HG02885 (cell line): Measurements from ENCODE around the gene MPPED1.

Experiments
- ATAC-seq: cut with Tn5 transposase; IDR thresholded peaks from one replicate; pipeline ENCODE4 v1.9.1; 2021; ENCODE audit warnings: mild to moderate bottlenecking; ENCODE audit not compliant: unreplicated experiment, poor library complexity

MPPED1 gene

DNA sequence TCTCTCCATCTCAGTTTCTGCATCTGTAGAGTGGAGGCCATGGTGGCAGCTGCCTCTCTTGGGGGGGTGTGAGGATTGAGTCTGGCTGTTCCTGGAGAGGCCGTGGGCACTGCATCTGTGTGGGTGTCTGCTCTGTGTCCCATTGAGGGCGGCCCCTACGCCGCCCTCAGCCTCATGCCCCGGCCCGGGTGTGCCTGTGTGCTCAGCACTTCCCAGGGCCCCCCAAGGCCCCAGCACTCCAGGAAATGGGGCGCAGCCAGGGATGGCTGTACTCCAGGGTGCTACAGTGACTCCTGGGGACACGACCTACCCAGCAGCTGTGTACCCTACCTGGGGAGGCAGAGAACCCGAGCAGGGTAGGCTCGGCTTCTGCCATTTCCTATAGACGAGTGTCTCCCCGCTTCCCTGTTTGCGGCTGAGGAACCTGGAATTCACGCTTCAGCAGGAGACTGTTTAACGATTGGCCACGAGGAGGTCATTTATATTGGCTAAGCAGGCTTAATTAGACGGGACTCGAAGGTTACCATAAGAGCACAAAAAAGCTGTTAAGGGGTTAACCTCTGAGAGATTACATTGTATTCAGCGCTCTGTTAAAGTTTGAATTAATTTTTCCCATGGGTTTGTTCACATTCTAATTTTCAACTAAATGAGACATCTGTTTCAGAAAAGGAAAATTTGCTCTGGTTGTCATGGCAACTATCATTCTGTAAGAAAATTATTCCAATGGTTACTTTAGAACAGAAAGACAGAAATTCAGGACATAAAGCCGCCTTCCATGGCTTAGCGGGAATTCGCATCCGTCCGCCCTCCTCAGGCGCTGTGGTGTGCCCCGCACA is 76.4 kb downstream of the MPPED1 start:
- ATAC-seq = no peak

DNA sequence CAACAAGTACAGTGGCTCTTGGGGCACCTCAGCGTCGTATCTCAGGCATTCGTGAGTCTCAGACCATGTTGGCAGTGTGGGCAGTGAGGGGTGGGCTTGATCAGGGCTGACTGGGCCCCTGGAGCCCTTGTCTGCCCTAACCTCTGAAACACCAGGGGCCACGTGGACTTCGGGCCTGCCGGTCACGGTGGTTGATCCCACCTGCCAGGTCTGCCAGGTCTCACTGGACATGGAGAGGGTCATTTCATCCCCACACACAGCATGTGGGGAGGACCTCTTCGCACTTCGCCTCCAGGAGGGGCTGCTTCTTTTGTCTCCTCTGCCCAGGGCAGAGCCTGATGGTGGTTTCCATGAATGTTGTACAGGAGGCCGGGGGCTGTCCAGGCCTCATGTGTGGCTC is 77.1 kb downstream of the MPPED1 start:
- ATAC-seq = no peak

DNA sequence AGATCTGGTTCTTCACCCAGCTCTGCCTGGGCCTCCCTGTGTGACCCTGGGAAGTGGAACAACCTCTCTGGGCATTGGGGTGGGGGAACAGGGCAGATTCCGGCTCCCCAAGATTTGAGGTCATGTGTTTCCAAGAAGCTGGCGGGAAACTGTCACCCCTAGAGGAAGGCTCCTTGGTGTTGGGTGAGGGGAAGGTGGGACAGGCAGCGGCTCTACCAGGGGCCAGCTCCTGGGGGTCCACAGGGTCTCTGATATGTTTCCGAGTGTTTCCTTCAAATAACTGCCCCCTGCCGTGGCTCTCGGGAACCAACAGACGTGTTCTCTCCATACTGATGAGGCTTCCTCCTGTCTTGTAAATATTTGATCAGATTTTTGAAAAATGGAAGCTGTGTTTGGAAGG is 78.5 kb downstream of the MPPED1 start:
- no peak for ATAC-seq

DNA sequence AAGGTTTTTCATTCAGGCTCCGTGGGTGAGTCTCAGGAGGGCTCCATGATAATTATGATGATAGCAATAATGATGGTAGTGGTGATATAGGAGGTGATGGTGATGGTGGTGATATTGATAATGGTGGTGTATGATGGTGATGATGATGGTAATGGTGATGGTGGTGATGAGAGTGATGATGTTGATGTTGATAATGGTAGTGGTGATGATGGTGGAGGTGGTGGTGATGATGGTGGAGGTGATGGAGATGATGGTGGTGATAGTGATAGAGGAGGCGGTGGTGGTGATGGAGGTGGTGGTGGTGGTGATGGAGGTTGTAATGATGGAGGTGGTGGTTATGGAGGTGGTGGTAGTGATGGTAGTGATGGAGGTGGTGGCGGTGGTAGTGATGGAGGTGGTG is 79.4 kb downstream of the MPPED1 start:
- ATAC-seq = no peak

DNA sequence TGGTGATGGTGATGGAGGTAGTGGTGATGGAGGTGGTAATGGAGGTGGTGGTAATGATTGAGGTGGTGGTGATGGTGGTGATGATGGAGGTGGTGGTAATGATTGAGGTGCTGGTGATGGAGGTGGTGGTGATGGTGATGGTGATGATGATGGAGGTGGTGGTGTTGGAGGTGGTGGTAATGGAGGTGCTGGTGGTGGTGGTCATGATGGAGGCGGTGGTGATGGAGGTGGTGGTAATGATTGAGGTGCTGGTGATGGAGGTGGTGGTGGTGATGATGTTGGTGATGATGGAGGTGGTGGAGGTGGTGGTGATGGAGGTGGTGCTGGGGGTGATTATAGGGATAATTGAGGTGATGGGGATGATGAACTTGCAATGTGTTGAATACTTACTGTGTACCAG is 79.9 kb downstream of the MPPED1 start:
- no peak for ATAC-seq

DNA sequence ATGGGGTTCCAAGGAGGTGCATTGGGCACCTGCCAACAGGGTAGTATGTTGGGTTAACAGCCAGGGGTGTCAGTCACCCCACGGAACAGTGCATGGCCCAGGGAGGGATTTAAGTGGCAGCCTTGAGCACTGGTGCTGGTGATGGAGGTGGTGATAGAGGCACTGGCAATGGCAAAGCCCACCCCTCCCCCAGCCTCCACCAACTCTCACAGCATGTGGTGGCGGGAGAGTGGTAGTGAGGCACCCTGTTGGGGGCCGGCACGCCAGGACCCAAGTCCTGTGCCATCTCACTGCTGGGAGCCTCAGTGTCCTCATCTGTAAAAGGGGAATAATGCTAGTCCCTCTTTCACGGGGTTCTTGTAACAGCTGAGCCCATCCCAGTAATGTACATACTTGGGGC is 81.5 kb downstream of the MPPED1 start:
- ATAC-seq = no peak

DNA sequence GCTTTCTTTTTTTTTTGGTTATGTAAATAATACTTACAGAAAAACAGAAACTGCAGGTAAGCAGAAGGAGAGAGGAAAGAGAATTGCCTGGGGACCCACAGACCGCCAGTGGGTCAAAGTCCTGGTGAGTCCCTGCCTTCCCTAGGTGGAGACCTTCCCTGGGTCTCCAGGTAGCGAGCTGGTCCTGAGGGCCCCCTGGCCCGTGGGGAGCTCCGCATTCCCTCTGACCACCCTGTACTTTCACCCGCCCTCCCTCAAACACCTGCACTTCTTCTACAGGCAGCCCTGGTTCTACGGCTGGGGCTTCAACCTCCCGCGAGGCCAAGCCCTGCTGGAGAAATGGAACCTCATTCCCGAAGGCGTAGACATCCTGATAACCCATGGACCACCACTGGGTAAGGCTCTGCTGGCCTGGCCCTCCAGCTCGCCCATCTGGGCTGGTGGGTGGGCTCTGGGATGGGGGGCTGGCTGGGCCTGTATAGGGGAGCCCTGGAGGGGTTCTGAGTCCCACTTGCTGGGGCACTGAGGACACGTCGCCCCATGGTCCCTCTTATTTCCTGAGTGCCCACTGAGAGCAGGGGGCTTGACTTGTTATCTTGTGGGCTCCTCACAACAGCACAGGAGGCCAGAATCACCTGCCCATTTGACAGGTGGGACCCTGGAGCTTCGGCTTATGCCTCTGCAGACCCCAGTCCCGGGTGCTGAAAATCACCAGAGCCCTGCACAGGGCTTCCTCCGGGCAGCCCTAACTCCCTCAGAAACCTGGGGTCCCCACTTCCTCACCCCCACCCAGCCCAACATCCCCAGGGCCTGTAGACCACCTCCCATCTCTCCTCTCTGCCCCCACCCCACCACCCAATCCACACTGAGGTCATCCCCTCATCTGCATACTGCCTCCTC is 86.4 kb downstream of the MPPED1 start:
- no peak for ATAC-seq

DNA sequence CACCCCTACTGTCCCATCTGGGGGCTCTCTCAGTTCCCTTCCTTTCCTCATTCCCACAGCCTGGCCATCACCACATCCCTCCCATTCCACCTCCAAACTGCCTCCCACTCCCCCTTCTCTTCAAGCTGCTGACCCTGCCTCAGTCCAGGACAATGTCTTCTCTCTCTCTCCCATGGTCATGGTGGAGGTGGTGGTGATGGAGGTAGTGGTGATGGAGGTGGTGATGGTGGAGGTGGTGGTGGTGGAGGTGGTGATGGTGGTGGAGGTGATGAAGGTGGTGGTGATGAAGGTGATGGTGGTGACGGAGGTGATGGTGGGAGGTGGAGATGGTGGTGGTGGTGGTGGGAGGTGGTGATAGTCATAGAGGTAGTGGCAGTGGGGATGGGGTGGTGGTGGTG is 87.0 kb downstream of the MPPED1 start:
- no peak for ATAC-seq

DNA sequence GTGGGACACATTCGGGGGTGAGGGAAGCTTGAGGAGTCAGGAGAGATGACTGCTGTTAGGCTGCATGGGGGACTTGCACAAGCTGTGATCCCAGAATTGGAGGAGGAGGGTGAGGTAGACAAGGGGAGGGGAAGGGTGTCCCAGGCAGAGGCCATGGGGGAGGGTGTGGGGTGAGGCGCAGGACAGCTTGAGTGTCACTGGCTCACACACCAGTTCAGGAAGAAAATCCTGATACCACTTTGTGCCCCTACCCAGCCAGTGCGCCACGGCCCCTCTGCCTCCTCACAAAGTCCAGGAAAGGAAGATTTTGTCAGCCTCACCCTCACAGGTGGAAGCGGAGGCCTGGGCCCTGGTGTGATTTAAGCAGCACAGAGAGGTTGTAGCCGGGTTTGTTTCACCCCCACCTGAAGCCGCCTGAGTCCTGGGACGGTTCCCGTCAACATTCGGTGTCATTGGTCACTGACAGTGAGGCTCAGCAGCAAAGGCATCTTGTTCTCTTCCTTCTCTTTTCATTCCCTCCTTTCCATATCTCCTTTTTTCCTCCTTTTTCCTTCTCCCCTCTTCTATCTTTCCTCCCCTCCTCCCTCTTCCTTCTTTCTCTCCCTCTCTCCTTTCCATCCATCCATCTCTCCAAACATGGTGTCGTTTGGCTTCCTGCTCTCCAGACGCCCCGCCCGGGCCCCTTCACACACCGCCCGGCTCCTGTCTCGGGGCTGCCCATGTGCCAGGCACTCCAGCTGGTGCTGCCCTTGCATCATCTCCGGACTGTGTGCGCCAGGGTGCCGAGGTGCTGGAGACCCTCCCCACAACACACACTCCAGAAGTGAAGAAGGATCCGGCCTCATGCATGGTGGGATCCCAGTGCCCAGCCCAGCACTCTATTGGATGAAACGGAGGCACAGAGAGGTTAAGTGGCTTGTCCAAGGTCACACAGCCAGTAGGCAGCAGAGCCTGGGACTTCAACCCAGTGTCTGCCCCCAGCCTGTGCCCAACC is 89.3 kb downstream of the MPPED1 start:
- no peak for ATAC-seq

DNA sequence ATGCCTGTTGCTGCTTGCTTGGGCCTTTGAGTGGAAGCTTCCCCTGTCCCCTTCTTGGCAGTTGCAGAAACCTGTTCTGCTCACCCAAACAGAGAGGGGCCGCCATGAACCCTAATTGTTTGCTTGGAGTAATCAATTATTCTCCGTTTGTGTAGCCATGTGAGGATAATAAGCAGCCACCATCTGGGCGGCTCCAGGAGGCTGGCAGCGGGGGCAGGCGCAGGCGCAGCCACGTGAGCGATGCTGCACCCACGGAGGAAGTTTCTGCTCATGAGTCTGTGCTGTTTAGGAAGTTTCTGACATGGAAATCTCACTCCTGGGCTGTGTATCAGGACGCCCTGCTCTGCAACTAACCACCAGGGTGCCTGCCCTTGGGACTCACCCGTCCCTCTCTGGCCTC is 90.1 kb downstream of the MPPED1 start:
- no peak for ATAC-seq

DNA sequence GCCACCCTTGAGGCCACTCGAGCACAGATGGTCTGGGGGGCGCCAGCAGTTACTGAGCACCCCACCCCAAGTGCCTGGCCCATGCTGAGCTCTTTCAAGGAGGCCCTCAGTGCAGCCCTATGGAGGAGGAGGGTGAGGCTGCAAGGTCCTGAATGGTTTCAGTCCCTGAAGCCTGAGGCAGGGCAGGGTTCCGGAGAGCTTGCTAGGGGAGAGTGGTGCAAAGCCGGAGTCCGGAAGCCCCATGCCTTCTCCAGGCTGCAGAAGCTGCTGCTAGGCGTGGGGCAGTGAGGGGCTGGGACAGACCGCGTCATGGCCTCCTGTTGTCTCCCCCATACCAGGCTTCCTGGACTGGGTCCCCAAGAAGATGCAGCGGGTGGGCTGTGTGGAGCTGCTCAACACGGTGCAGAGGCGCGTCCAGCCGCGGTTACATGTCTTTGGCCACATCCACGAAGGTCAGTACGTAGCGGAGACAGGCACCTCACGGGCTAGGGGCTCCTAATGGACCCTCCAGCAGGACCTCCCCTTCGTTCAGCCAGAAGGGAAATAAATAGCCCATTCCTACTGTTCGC is 90.6 kb downstream of the MPPED1 start:
- no peak for ATAC-seq

DNA sequence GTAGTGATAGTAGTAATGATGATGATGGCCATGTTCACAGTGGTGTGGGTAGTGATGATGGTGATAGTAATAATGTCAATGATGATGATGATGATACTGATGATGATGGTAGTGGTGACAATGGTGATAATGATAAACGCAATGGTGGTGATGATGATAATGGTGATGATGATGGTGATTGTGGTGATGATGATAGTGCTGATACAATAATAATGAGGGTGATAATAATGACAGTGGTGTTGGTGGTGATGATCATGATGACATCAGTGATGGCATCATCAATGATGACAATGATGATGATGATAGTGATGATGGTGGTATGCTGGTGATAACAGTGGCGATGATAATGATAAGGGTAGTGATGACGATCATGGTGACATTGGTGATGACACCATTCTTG is 92.3 kb downstream of the MPPED1 start:
- no peak for ATAC-seq

DNA sequence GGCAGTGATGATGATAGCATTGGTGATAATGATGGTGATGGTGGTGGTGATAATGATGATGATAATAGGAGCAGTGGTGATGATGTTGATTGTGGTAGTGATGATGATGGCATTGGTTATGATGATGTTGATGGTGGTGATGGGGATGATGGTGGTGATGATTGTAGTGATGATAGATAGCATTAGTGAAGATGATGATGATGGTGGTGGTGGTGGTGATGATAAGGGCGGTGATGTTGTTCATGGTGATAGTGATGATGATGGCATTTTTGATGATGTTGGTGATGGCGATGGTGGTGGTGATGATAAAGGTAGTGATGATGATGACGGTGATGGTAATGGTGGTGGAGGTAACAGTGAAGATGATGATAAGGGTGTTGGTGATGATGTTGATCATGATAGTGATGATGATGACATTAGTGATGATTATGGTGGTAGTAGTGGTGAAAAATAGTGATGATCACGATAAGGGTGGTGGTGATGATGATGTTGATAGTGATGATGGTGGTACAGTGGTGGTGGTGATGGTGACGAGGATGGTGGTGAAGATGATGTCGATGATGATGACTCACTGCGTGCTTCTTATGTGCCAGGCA is 93.0 kb downstream of the MPPED1 start:
- ATAC-seq = no peak

DNA sequence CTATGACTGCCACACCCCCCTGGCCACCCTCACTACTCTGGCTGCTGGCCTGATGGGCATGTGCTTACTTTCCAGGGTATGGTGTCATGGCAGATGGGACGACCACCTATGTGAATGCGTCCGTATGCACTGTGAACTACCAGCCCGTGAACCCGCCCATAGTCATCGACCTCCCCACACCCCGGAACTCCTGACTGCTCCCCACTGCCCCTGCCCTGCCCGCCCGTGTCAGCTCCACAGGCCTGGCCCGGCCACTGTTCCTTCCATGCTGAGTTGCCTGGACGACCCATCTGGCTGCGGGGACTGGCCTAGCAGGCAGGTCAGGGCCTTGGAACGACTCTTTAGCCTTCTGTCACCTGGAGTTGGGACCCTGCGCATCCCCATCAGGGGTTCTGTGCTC is 93.6 kb downstream of the MPPED1 start:
- no peak for ATAC-seq

DNA sequence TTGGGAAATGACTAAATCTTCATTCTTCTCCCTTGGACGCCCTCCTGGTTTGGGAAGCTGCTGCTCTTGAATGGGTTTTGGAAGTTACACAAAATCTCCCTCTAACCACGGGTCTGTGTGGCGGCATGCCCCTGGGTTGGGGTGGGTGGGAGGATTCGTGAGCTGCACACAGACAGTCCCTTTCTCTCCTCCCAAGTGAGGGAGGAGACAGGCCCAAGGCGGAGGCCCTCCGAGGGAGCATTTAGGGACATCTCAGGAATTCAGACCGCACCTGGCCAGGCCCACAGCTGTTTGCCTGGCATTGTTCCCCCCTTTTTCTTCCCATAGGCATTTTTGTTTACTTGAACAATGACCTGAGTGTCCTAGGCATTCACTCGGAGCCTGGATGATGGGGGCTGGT is 94.1 kb downstream of the MPPED1 start:
- no peak for ATAC-seq

DNA sequence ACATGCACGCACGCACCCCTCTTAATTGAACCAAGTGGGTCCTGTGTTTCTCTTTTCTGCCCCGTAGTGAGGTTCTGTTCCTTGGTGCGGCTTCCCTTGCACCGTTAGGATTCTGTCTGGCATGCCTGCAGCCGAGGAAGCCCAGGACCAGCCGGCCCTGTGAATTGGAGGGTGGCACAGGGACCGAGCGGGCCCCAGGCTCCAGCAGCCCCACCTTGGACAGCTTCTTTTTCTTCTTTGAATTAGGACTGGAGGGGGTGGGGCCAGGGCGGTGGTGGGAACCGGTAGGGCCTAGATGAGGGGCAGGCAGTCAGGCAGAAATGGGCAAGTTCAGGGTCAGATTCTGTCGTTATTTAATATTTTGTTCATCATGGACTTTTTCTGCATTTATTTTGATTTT is 94.7 kb downstream of the MPPED1 start:
- ATAC-seq = no peak

DNA sequence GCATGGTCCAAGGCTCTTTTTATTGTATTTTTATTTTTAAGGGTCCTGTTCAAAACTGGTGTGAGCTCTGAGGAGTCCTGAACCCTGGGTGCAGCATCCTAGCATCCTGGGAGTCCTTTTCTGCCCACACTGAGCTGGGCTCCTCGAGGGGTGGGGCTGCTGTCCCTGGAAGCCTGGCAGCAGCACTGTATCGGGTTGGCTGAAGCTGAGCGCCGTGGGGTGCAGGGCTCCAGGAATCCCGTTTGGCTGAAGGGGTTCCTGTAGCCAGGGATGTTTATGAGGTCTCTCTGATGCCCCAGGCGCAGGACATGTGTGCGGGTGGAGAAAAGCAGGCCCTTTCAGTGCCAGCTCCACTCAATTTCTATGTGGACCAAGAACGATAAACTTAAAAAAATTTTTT is 95.4 kb downstream of the MPPED1 start:
- ATAC-seq = no peak

DNA sequence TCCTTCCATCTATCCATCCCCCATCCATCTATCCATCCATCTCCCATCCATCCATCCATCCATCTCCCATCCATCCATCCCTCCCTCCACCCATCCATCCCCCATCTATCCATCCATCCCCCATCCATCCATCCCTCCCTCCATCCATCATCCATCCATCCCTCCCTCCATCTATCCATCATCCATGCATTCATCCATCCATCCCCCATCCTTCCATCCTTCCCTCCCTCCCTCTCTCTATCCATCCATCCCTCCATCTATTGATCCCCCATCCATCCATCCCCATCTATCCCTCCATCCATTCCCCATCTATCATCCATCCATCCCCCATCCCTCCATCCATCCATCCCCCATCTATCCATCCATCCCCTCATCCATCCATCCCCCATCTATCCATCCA is 96.7 kb downstream of the MPPED1 start:
- no peak for ATAC-seq

DNA sequence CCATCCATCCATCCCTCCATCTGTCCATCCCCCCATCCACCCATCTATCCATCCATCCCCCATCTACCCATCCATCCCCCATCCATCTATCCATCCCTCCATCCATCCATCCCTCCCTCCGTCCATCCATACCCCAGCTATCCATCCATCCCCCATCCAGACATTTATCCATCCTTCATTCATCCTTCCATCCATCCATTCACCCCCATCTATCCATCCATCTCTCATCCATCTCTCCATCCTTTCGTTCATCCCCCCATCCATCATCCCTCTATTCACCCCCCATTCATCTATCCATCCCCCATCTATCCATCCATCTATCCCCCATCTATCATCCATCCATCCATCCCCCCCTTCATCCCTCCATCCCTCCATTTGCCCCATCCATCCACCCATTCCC is 97.5 kb downstream of the MPPED1 start:
- no peak for ATAC-seq
